K562 (cell line): ENCODE results near the gene KLHL28. TPM values are rescaled to one million over a fixed set of nuclear protein-coding genes. Genes with fewer than 3 reads are reported as not detected.

Experiments
- BRCA1 ChIP-seq, 2 experiments: fragments of 450-650 bp in 1 of 2; sonication (generic) in 1 of 2; formaldehyde crosslinking in 1 of 2; IDR thresholded peaks; 2 replicates each; pipeline versions ENCODE4 v1.5.0 to v1.6.1; 2017 to 2020; ENCODE audit warnings: mild to moderate bottlenecking in 1 of 2, missing genetic modification reagents in 1 of 2
- ETV5 ChIP-seq: sonication (generic); formaldehyde crosslinking; IDR thresholded peaks from 2 replicates; pipeline ENCODE4 v1.4.0; 2020; ENCODE audit warnings: low read depth, mild to moderate bottlenecking, missing genetic modification reagents
- FOXJ2 ChIP-seq: fragments of 200-800 bp; sonication (Bioruptor generic); IDR thresholded peaks from 2 replicates; pipeline ENCODE4 v1.6.1; 2016; ENCODE audit warnings: missing genetic modification characterization, missing compliant biosample characterization
- FOXM1 ChIP-seq, 2 experiments: fragments of 450-650 bp in 1 of 2; sonication (generic) in 1 of 2; formaldehyde crosslinking in 1 of 2; IDR thresholded peaks; 2 replicates each; pipeline versions ENCODE4 v1.6.1 to v1.9.0; 2017 to 2022; ENCODE audit warnings: low read depth in 2 of 2, mild to moderate bottlenecking in 2 of 2, missing genetic modification reagents in 1 of 2, moderate library complexity in 1 of 2
- GTF2A2 ChIP-seq: IDR thresholded peaks from 2 replicates; pipeline ENCODE4 v1.6.1; 2016; ENCODE audit warnings: mild to moderate bottlenecking, missing genetic modification characterization, missing compliant biosample characterization
- GTF2B ChIP-seq: IDR thresholded peaks from 2 replicates; pipeline ENCODE4 v1.6.1; 2011; ENCODE audit not compliant: insufficient read length; ENCODE audit errors: extremely low read depth
- HCFC1 ChIP-seq: IDR thresholded peaks from 2 replicates; pipeline ENCODE4 v1.6.1; 2012; ENCODE audit warnings: low read depth, low read length, improper control_type of control experiment
- HMG20B ChIP-seq: fragments of 250-450 bp; sonication (Bioruptor Pico); IDR thresholded peaks from 2 replicates; pipeline ENCODE4 v1.5.0; 2021; ENCODE audit warnings: mild to moderate bottlenecking
- L3MBTL2 ChIP-seq: fragments of 450-650 bp; IDR thresholded peaks from 2 replicates; pipeline ENCODE4 v1.6.1; 2016; ENCODE audit warnings: mild to moderate bottlenecking, moderate library complexity
- MAFF ChIP-seq: IDR thresholded peaks from 2 replicates; pipeline ENCODE4 v1.6.1; 2012; ENCODE audit warnings: low read length, improper control_type of control experiment
- MAFK ChIP-seq: IDR thresholded peaks from 2 replicates; pipeline ENCODE4 v1.6.1; 2011; ENCODE audit warnings: low read length, improper control_type of control experiment
- POLR2B ChIP-seq: fragments of 450-650 bp; IDR thresholded peaks from 2 replicates; pipeline ENCODE4 v1.6.1; 2018; ENCODE audit warnings: low read depth; ENCODE audit not compliant: partially characterized antibody
- PTRF ChIP-seq: fragments of 450-650 bp; IDR thresholded peaks from 2 replicates; pipeline ENCODE4 v1.6.1; 2016; ENCODE audit warnings: mild to moderate bottlenecking, missing genetic modification characterization, missing compliant biosample characterization
- TBP ChIP-seq: optimal IDR thresholded peaks from 2 replicates; pipeline ENCODE3; 2011; ENCODE audit warnings: low read depth, low read length, improper control_type of control experiment
- ZNF398 ChIP-seq: fragments of 250-450 bp; sonication (Bioruptor Pico); IDR thresholded peaks from 2 replicates; pipeline ENCODE4 v1.8.0; 2021; ENCODE audit warnings: moderate library complexity, mild to moderate bottlenecking, inconsistent platforms
- ZNF764 ChIP-seq: fragments of 250-450 bp; sonication (Bioruptor Pico); IDR thresholded peaks from 2 replicates; pipeline ENCODE4 v1.4.0; 2020; ENCODE audit warnings: low read depth, mild to moderate bottlenecking, moderate library complexity
- polyA plus RNA-seq, 8 experiments: library from polyadenylated mRNA; depleted of rRNA in 4 of 8; stranded (reverse) in 5 of 8; unstranded in 3 of 8; fragments of >200 nt; fragmentation: Nextera tagmentation in 2 of 8; fragmentation: Illumina TruSeq in 1 of 8; extraction: Ambion mirVana in 2 of 8; extraction: Trizol in 1 of 8; gene quantifications; 2 replicates each; pipeline versions ENCODE4 v1.2.1 to v1.2.3, GENCODE V29; 2011 to 2014; ENCODE audit warnings: inconsistent platforms in 1 of 8, missing spikeins in 1 of 8
- total RNA-seq, 7 experiments: library from RNA; depleted of rRNA in 6 of 7; stranded (reverse); fragments of >200 nt in 6 of 7; fragmentation: Illumina TruSeq in 2 of 7; extraction: Trizol in 2 of 7; gene quantifications; 2 replicates each; pipeline versions ENCODE4 v1.2.1 to v1.2.3, GENCODE V29; 2011 to 2021; ENCODE audit warnings: low replicate concordance in 1 of 7
- TF ChIP-seq, protein P1 (sequence below), 2 experiments: fragments of 450-650 bp; IDR thresholded peaks; 2 replicates each; pipeline ENCODE4 v1.6.1; 2016; ENCODE audit warnings: mild to moderate bottlenecking in 2 of 2, borderline replicate concordance in 1 of 2, low read depth in 1 of 2, moderate library complexity in 1 of 2

Gene KLHL28
- total and polyA plus RNA-seq, 9 of the 15 experiments (the other 6 are each of a cell fraction or from before 2014, with no cell fraction given) = 1.1 to 7.5 (median 4.7) TPM

GRCh38 chr14:44961554-44962333, at the start of gene KLHL28, which contains the start of gene TOGARAM1 (continued):
- TF ChIP-seq, protein P1, sequence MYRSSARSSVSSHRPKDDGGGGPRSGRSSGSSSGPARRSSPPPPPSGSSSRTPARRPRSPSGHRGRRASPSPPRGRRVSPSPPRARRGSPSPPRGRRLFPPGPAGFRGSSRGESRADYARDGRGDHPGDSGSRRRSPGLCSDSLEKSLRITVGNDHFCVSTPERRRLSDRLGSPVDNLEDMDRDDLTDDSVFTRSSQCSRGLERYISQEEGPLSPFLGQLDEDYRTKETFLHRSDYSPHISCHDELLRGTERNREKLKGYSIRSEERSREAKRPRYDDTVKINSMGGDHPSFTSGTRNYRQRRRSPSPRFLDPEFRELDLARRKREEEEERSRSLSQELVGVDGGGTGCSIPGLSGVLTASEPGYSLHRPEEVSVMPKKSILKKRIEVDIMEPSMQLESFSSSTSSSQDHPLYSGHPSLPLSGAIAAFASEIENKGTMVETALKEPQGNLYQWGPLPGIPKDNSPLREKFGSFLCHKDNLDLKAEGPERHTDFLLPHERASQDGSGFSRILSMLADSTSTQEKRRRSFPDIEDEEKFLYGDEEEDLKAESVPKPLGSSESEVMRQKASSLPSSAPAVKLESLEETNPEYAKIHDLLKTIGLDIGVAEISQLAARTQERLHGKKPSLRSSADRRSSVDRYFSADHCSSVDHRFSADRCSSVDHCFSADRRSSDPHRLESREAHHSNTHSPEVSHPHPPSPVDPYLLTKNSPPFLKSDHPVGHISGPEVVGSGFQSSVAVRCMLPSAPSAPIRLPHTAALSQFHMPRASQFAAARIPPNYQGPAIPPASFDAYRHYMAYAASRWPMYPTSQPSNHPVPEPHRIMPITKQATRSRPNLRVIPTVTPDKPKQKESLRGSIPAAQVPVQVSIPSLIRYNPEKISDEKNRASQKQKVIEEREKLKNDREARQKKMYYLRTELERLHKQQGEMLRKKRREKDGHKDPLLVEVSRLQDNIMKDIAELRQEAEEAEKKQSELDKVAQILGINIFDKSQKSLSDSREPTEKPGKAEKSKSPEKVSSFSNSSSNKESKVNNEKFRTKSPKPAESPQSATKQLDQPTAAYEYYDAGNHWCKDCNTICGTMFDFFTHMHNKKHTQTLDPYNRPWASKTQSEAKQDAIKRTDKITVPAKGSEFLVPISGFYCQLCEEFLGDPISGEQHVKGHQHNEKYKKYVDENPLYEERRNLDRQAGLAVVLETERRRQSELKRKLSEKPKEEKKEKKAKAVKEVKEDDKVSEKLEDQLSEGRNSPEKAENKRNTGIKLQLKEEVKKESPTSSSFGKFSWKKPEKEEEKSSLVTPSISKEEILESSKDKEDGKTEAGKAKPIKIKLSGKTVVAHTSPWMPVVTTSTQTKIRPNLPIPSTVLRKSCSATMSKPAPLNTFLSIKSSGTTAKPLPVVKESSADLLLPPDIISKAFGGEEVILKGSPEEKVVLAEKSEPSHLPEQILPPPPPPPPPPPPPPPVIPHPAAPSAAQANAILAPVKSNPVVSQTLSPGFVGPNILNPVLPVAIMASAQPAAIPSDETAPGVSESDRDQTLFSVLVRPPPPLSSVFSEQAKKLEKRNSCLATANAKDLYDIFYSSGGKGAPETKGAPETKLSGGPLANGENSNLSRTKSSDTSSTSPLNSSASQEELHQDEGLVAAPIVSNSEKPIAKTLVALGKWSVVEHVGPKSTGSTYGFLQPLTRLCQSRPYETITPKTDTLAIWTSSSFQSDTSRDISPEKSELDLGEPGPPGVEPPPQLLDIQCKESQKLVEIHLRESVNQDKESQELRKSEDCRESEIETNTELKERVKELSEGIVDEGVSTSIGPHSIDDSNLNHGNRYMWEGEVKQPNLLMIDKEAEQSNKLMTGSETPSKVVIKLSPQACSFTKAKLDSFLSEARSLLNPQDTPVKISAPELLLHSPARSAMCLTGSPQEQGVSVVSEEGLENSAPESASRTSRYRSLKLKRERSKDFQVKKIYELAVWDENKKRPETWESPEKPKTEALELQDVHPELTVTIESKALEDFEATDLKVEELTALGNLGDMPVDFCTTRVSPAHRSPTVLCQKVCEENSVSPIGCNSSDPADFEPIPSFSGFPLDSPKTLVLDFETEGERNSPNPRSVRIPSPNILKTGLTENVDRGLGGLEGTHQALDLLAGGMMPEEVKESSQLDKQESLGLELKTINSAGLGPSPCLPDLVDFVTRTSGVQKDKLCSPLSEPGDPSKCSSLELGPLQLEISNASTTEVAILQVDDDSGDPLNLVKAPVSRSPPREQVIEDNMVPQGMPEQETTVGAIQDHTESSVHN (IDR thresholded peaks at IDR 0.05; ENCODE audit: borderline replicate concordance in 1 of 2, low read depth in 1 of 2) = no peak
- TF ChIP-seq TBP (peak; percentile 44), FOXM1 (IDR thresholded peaks at IDR 0.05; ENCODE audit: low read depth) (no peak), FOXM1 (CRISPR knock-in tag; IDR thresholded peaks at IDR 0.05; ENCODE audit: low read depth) (no peak), POLR2B (peak; percentile 79), PTRF (tag) (no peak), FOXJ2 (tag) (peak; percentile 87), MAFF (no peak), MAFK (no peak), HMG20B (CRISPR knock-in tag) (no peak), ZNF398 (CRISPR knock-in tag) (no peak), HCFC1 (peak; percentile 95), L3MBTL2 (peak; percentile 36; the same call in 1 of the 2 replicates), BRCA1 (IDR thresholded peaks at IDR 0.05) (no peak), BRCA1 (CRISPR knock-in tag; IDR thresholded peaks at IDR 0.05) (no peak), GTF2B (peak; percentile 7), GTF2A2 (no peak), ZNF764 (CRISPR knock-in tag) (no peak), ETV5 (CRISPR knock-in tag) (no peak)
